H1 (cell line): ENCODE results near the gene NBPF4. TPM values are rescaled to one million over a fixed set of nuclear protein-coding genes. Genes with fewer than 3 reads are reported as not detected.

Experiments used
- CTCF ChIA-PET: fragments of 300-600 bp; sonication (Branson Sonifier 250); formaldehyde crosslinking; loops from one replicate; lab custom pipeline; 2021; ENCODE audit not compliant: partially characterized antibody; lab: Charles Lee
- POLR2A ChIA-PET: fragments of 300-600 bp; sonication (Branson Sonifier 250); formaldehyde crosslinking; loops from one replicate; lab custom pipeline; 2021; ENCODE audit warnings: inconsistent platforms; ENCODE audit not compliant: partially characterized antibody; lab: Charles Lee
- DNase-seq, 2 experiments: peaks; one replicate each; pipeline versions ENCODE4 v3.0.0 to v3.0.0-alpha.2; 2010 to 2022; ENCODE audit warnings: low spot score in 2 of 2, low read depth in 1 of 2, mixed read lengths in 1 of 2
- FAIRE-seq: peaks from 2 replicates; lab custom pipeline; 2011; peaks lifted over from hg19 to GRCh38; lab: Jason Lieb, UNC
- H2AFZ ChIP-seq: 2 replicates; pipeline ENCODE4 v1.8.1; 2012; ENCODE audit warnings: low read length, inconsistent platforms
- H2AK5ac ChIP-seq: 2 replicates; pipeline ENCODE4 v1.6.1; 2013; ENCODE audit warnings: low read depth, low read length
- H2BK120ac ChIP-seq: replicated peaks from 2 replicates; pipeline ENCODE3; 2013; ENCODE audit warnings: low read depth, low read length, inconsistent platforms
- H2BK12ac ChIP-seq: 2 replicates; pipeline ENCODE4 v1.6.1; 2013; ENCODE audit warnings: low read depth, low read length
- H2BK15ac ChIP-seq: 2 replicates; pipeline ENCODE4 v1.6.1; 2013; ENCODE audit warnings: low read length
- H2BK20ac ChIP-seq: 2 replicates; pipeline ENCODE4 v1.6.1; 2013; ENCODE audit warnings: low read length
- H2BK5ac ChIP-seq: 2 replicates; pipeline ENCODE4 v1.6.1; 2013; ENCODE audit warnings: low read depth, low read length
- H3K14ac ChIP-seq: 2 replicates; pipeline ENCODE4 v1.6.1; 2013; ENCODE audit warnings: inconsistent platforms; ENCODE audit not compliant: insufficient read length
- H3K18ac ChIP-seq: 2 replicates; pipeline ENCODE4 v1.6.1; 2013; ENCODE audit warnings: low read length; ENCODE audit errors: extremely low read depth
- H3K23ac ChIP-seq: 2 replicates; pipeline ENCODE4 v1.6.1; 2013; ENCODE audit warnings: inconsistent platforms; ENCODE audit not compliant: insufficient read length
- H3K23me2 ChIP-seq: 2 replicates; pipeline ENCODE4 v1.6.1; 2013; ENCODE audit warnings: low read depth, low read length
- H3K27ac ChIP-seq: 2 replicates; pipeline ENCODE4 v1.6.1; 2011; ENCODE audit warnings: low read depth, low read length, inconsistent platforms
- H3K27me3 ChIP-seq, 4 experiments: replicated peaks in 1 of 4; 1 replicate in 1 of 4; 2 replicates in 3 of 4; pipeline versions ENCODE4 v1.6.1 to v1.8.1; 2011 to 2013; ENCODE audit warnings: low read length in 3 of 4, mild to moderate bottlenecking in 3 of 4, inconsistent platforms in 2 of 4, mixed read lengths in 2 of 4, moderate library complexity in 1 of 4; ENCODE audit not compliant: control insufficient read depth in 3 of 4, insufficient read depth in 3 of 4; ENCODE audit errors: extremely low read depth in 1 of 4
- H3K36me3 ChIP-seq, 4 experiments: 2 replicates each; pipeline versions ENCODE4 v1.6.1 to v1.8.1; 2011 to 2013; ENCODE audit warnings: mild to moderate bottlenecking in 4 of 4, low read length in 3 of 4, moderate library complexity in 2 of 4, control low read depth in 1 of 4, inconsistent platforms in 1 of 4; ENCODE audit not compliant: insufficient read depth in 4 of 4, control insufficient read depth in 2 of 4
- H3K4ac ChIP-seq: replicated peaks from 2 replicates; pipeline ENCODE3; 2013; ENCODE audit warnings: low read length, low read depth, mixed read lengths, inconsistent platforms; ENCODE audit not compliant: insufficient read length
- H3K4me1 ChIP-seq, 4 experiments: replicated peaks in 1 of 4; 1 replicate in 1 of 4; 2 replicates in 3 of 4; pipeline versions ENCODE4 v1.6.1 to v1.8.1; 2011 to 2013; ENCODE audit warnings: low read length in 3 of 4, inconsistent platforms in 2 of 4, mixed read lengths in 1 of 4; ENCODE audit not compliant: insufficient read depth in 4 of 4, control insufficient read depth in 3 of 4
- H3K4me2 ChIP-seq, 2 experiments: 2 replicates each; pipeline versions ENCODE4 v1.6.1 to v1.8.1; 2011 to 2013; ENCODE audit warnings: low read depth in 2 of 2, low read length in 2 of 2, control low read depth in 1 of 2, inconsistent platforms in 1 of 2, mild to moderate bottlenecking in 1 of 2; ENCODE audit not compliant: insufficient read depth in 1 of 2
- H3K4me3 ChIP-seq, 4 experiments: fragments of 200-600, 300-600 bp in 1 of 4; sonication (generic), shearing (Covaris generic), sonication (Bioruptor Twin) in 1 of 4; 2 replicates each; pipeline versions ENCODE4 v1.5.1 to v1.8.1; 2011 to 2016; ENCODE audit warnings: low read length in 4 of 4, low read depth in 3 of 4, control low read depth in 2 of 4, inconsistent platforms in 2 of 4, mild to moderate bottlenecking in 2 of 4, mixed read lengths in 1 of 4, moderate library complexity in 1 of 4; ENCODE audit not compliant: insufficient read depth in 2 of 4; ENCODE audit errors: extremely low read depth in 1 of 4
- H3K56ac ChIP-seq: replicated peaks from 2 replicates; pipeline ENCODE3; 2013; ENCODE audit warnings: low read depth, mild to moderate bottlenecking, mixed read lengths, low read length, inconsistent platforms; ENCODE audit not compliant: insufficient read length
- H3K79me1 ChIP-seq: 2 replicates; pipeline ENCODE4 v1.6.1; 2013; ENCODE audit warnings: low read depth, low read length, control low read depth
- H3K79me2 ChIP-seq, 2 experiments: 2 replicates each; pipeline versions ENCODE4 v1.6.1 to v1.8.1; 2012 to 2013; ENCODE audit warnings: low read length in 2 of 2, mild to moderate bottlenecking in 2 of 2, inconsistent platforms in 1 of 2; ENCODE audit not compliant: insufficient read depth in 2 of 2, control insufficient read depth in 1 of 2
- H3K9ac ChIP-seq, 4 experiments: replicated peaks in 1 of 4; 1 replicate in 1 of 4; 2 replicates in 3 of 4; pipeline versions ENCODE4 v1.6.1 to v1.8.1; 2011 to 2013; ENCODE audit warnings: low read depth in 3 of 4, low read length in 3 of 4, control low read depth in 2 of 4, mild to moderate bottlenecking in 2 of 4, moderate library complexity in 2 of 4, inconsistent platforms in 1 of 4; ENCODE audit errors: extremely low read depth in 1 of 4
- H3K9me3 ChIP-seq, 2 experiments: 2 replicates each; pipeline versions ENCODE4 v1.6.1 to v1.8.1; 2012 to 2013; ENCODE audit warnings: mild to moderate bottlenecking in 2 of 2, moderate library complexity in 2 of 2, control low read depth in 1 of 2, inconsistent platforms in 1 of 2, low read depth in 1 of 2, low read length in 1 of 2, mixed read lengths in 1 of 2; ENCODE audit not compliant: insufficient read depth in 2 of 2
- H4K20me1 ChIP-seq, 2 experiments: replicated peaks in 1 of 2; 2 replicates each; pipeline versions ENCODE3 to v1.8.1; 2011 to 2013; ENCODE audit warnings: inconsistent platforms in 2 of 2, low read length in 2 of 2, mild to moderate bottlenecking in 1 of 2; ENCODE audit not compliant: insufficient read depth in 2 of 2, control insufficient read depth in 1 of 2
- H4K5ac ChIP-seq: 2 replicates; pipeline ENCODE4 v1.6.1; 2013; ENCODE audit warnings: low read length, low read depth, mixed read lengths, inconsistent platforms; ENCODE audit not compliant: insufficient read length
- H4K8ac ChIP-seq: 2 replicates; pipeline ENCODE4 v1.8.0; 2013; ENCODE audit warnings: mild to moderate bottlenecking, moderate library complexity, low read length, inconsistent platforms; ENCODE audit not compliant: insufficient read depth; ENCODE audit errors: extremely low read depth
- H4K91ac ChIP-seq: replicated peaks from 2 replicates; pipeline ENCODE3; 2013; ENCODE audit warnings: low read length, mixed read lengths, inconsistent platforms; ENCODE audit not compliant: insufficient read length
- ASH2L ChIP-seq: fragments of 200-600, 300-600 bp; sonication (generic); IDR thresholded peaks from one replicate; pipeline ENCODE4 v1.7.1; 2017; ENCODE audit warnings: low read length
- CHD2 ChIP-seq: IDR thresholded peaks from 2 replicates; pipeline ENCODE4 v1.6.1; 2012; ENCODE audit warnings: low read length, improper control_type of control experiment
- NANOG ChIP-seq: IDR thresholded peaks from 2 replicates; pipeline ENCODE4 v1.6.1; 2011; ENCODE audit warnings: low read length, low read depth, mild to moderate bottlenecking, inconsistent platforms; ENCODE audit not compliant: insufficient read depth, poor library complexity, severe bottlenecking
- POLR2A ChIP-seq, 2 experiments: IDR thresholded peaks; 1 replicate in 1 of 2; 2 replicates in 1 of 2; pipeline ENCODE4 v1.6.1; 2011; ENCODE audit warnings: low read depth in 2 of 2, low read length in 2 of 2, mild to moderate bottlenecking in 2 of 2; ENCODE audit errors: control extremely low read depth in 1 of 2
- POLR2AphosphoS5 ChIP-seq: IDR thresholded peaks from 2 replicates; pipeline ENCODE4 v1.6.1; 2011; ENCODE audit warnings: low read depth, low read length
- SUZ12 ChIP-seq: fragments of 200-600 bp; sonication (generic); IDR thresholded peaks from 2 replicates; pipeline ENCODE4 v1.6.1; 2012; ENCODE audit warnings: mild to moderate bottlenecking, inconsistent platforms, low read length, moderate library complexity, mixed read lengths
- TAF7 ChIP-seq: optimal IDR thresholded peaks from 2 replicates; pipeline ENCODE3; 2011; ENCODE audit warnings: low read depth, mild to moderate bottlenecking, inconsistent platforms, low read length, moderate library complexity, borderline replicate concordance
- TBP ChIP-seq: IDR thresholded peaks from 2 replicates; pipeline ENCODE4 v1.6.1; 2011; ENCODE audit warnings: low read depth, low read length, improper control_type of control experiment
- WGBS, 2 experiments: shearing (Covaris generic) in 1 of 2; methylation state at CpG; one replicate each; pipeline versions ENCODE4 v1.1.6 to v1.1.7; 2013 to 2015; ENCODE audit warnings: low lambda C conversion rate in 2 of 2, mixed read lengths in 2 of 2, inconsistent platforms in 1 of 2, low coverage in 1 of 2, missing lambda C conversion rate in 1 of 2; ENCODE audit not compliant: insufficient replicate concordance in 2 of 2, insufficient coverage in 1 of 2, insufficient read length in 1 of 2; ENCODE audit errors: extremely low coverage in 1 of 2, missing lambda C conversion rate in 1 of 2; 5-methylcytosine and 5-hydroxymethylcytosine counted together
- polyA plus RNA-seq, 7 experiments: library from polyadenylated mRNA; depleted of rRNA in 3 of 7; stranded (reverse) in 5 of 7; unstranded in 2 of 7; fragments of >200 nt in 5 of 7; fragments of 200-250 nt in 2 of 7; gene quantifications; 1 replicate in 5 of 7; 2 replicates in 1 of 7; 4 replicates in 1 of 7; pipeline versions ENCODE4 v1.2.1 to v1.2.3, GENCODE V29; 2011 to 2013; ENCODE audit warnings: missing spikeins in 2 of 7, mixed read lengths in 2 of 7
- total RNA-seq: library from RNA; stranded (reverse); fragmentation: NEBNext Ultra II Directional; extraction: Animal tissue kit (Norgen Biotek cat#: 25700); gene quantifications from 2 replicates; pipeline ENCODE4 v1.2.1, GENCODE V29; 2021
- TF ChIP-seq, protein P1 (sequence below): IDR thresholded peaks from 2 replicates; pipeline ENCODE4 v1.6.1; 2011; ENCODE audit warnings: low read length, improper control_type of control experiment

Gene NBPF4
- total and polyA plus RNA-seq, 2 of the 8 experiments (the other 6 are each of a cell fraction or from before 2014, with no cell fraction given), result not detected

DNA sequence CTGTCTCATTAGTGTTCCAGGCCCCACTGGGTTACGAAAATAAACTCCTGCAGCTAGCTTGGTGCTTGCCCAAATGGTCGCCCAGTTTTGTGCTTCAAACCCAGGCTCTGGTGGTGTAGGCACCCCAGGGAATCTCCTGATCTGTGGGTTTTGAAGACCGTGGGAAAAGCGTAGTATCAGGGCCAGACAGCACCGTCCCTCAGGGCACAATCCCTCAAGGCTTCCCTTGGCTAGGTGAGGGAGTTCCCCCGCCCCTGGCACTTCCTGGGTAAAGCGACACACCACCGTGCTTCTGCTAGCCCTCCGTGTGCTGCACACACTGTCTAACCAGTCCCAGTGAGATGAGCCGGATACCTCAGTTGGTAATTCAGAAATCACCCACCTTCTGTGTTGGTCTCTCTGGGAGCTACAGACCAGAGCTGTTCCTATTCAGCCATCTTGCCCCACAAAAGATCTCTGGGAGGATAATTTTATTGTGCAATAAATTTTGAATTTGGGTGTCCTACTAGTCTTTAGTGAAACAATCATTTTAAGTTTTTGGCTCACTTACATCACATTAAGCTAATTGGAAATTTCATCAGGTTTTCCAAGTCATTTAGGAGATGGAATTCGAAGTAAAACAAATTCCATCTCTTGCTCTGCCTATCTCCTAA is 34.3 kb downstream of the NBPF4 start:
- H3K56ac ChIP-seq, result no peak overlapping the region
- H2BK5ac ChIP-seq, result peak overlapping the region; percentile 52; the same call in 1 of the 2 replicates
- H3K23me2 ChIP-seq, result no peaks in the 10 kb centered on the region
- FAIRE-seq (no peak), DNase-seq (no peak)
- no peak overlapping the region; a peak in 1 of 7 replicates for H3K9ac ChIP-seq
- H2AK5ac ChIP-seq, result no peak overlapping the region
- ChIA-PET POLR2A (interaction anchor here (0.6 to 1.7 kb wide), 2 partner anchors 10 to 593 kb away, joined by 3 to 14 read pairs; partner anchors contain the start of gene SLC25A24), CTCF (interaction anchor here (0.8 to 1.2 kb wide), 3 partner anchors 118 to 312 kb away, joined by 3 to 4 read pairs (median 3); no protein-coding TSS in a partner anchor)
- 0 out of 2 replicates have a peak overlapping the region, but pooled peaks have one; percentile 0 for H3K27ac ChIP-seq
- H3K4me1 ChIP-seq, result no peaks in the 10 kb centered on the region; a peak in 1 of 7 replicates
- no peak overlapping the region for H3K4ac ChIP-seq
- H4K91ac ChIP-seq, result no peak overlapping the region
- H3K27me3 ChIP-seq, result no peaks in the 10 kb centered on the region
- TF ChIP-seq CHD2 (no peak), NANOG (no peak), POLR2AphosphoS5 (no peak), SUZ12 (no peak), ASH2L (no peak), TBP (no peak), TAF7 (no peak), POLR2A (IDR thresholded peaks at IDR 0.05; ENCODE audit: control extremely low read depth in 1 of 2, low read depth in 2 of 2, low read length in 2 of 2) (no peak)
- TF ChIP-seq, protein P1, sequence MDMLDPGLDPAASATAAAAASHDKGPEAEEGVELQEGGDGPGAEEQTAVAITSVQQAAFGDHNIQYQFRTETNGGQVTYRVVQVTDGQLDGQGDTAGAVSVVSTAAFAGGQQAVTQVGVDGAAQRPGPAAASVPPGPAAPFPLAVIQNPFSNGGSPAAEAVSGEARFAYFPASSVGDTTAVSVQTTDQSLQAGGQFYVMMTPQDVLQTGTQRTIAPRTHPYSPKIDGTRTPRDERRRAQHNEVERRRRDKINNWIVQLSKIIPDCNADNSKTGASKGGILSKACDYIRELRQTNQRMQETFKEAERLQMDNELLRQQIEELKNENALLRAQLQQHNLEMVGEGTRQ, result no peak
- no peaks in the 10 kb centered on the region for H3K79me2 ChIP-seq
- no peak overlapping the region for H4K8ac ChIP-seq
- H2BK20ac ChIP-seq, result peak overlapping the region; percentile 56; the same call in 1 of the 2 replicates
- no peak overlapping the region for H2BK120ac ChIP-seq
- H4K20me1 ChIP-seq, result no peaks in the 10 kb centered on the region
- no peak overlapping the region for H2BK15ac ChIP-seq
- peak overlapping the region; percentile 33; the same call in 1 of the 2 replicates for H2BK12ac ChIP-seq
- H3K4me3 ChIP-seq, result no peak overlapping the region
- peak overlapping the region; percentile 78 for H2AFZ ChIP-seq
- H3K14ac ChIP-seq, result no peak overlapping the region
- no peak overlapping the region for H4K5ac ChIP-seq
- H3K4me2 ChIP-seq, result no peak overlapping the region
- no peaks in the 10 kb centered on the region for H3K36me3 ChIP-seq
- 89% methylated on average over 11 of the region's 11 CpGs; no CpG with 5 or more reads in 1 of the 2 experiments for WGBS, 2 experiments
- H3K18ac ChIP-seq, result peak overlapping the region; percentile 9
- no peak overlapping the region for H3K23ac ChIP-seq
- H3K9me3 ChIP-seq, result no peaks in the 10 kb centered on the region
- H3K79me1 ChIP-seq, result no peaks in the 10 kb centered on the region
